Heart right ventricle (tissue), 16 donors: ENCODE data around the gene SOD3. TPM values are rescaled to one million over a fixed set of nuclear protein-coding genes. Genes with fewer than 3 reads are reported as not detected.
A peak's percentile ranks its signal among the peaks of the same experiment; 100 is the strongest.

Experiments
- ATAC-seq, 8 donors: fragments of 200-7000 bp; cut with Tn5 transposase; one replicate each; pipeline ENCODE4 v1.9.1; 2020; ENCODE audit warnings: mild to moderate bottlenecking in 8 of 8, moderate library complexity in 8 of 8, moderate number of reproducible peaks in 1 of 8
- DNase-seq, 2 donors: peaks; one replicate each; pipeline ENCODE4 v3.0.0-alpha.2; 2020
- H3K27ac ChIP-seq, 10 donors: fragments of 200-600 bp; sonication (generic) in 2 of 10; one replicate each; pipeline versions ENCODE4 v1.5.0 to v1.8.0; 2020 to 2022; ENCODE audit warnings: mild to moderate bottlenecking in 3 of 10
- H3K27me3 ChIP-seq, 7 donors: fragments of 200-600 bp; one replicate each; pipeline ENCODE4 v1.8.0; 2021 to 2022; ENCODE audit warnings: mild to moderate bottlenecking in 2 of 7
- H3K36me3 ChIP-seq, 9 donors: fragments of 200-600 bp; sonication (generic) in 1 of 9; one replicate each; pipeline versions ENCODE4 v1.5.0 to v1.8.0; 2020 to 2022; ENCODE audit warnings: mild to moderate bottlenecking in 2 of 9
- H3K4me1 ChIP-seq, 9 donors: fragments of 200-600 bp; sonication (generic) in 1 of 9; one replicate each; pipeline versions ENCODE4 v1.5.0 to v1.8.0; 2020 to 2022; ENCODE audit warnings: mild to moderate bottlenecking in 4 of 9
- H3K4me3 ChIP-seq, 10 donors: fragments of 200-600 bp; sonication (generic) in 2 of 10; one replicate each; pipeline versions ENCODE4 v1.5.0 to v1.8.0; 2020 to 2022; ENCODE audit warnings: mild to moderate bottlenecking in 7 of 10, moderate library complexity in 2 of 10
- H3K9me3 ChIP-seq, 11 donors: fragments of 200-600 bp in 10 of 11; sonication (generic) in 2 of 11; one replicate each; pipeline versions ENCODE4 v1.5.0 to v1.8.0; 2013 to 2022; ENCODE audit warnings: mild to moderate bottlenecking in 2 of 11, control low read depth in 1 of 11, moderate library complexity in 1 of 11
- CTCF ChIP-seq, 9 donors: fragments of 200-600 bp; sonication (generic) in 2 of 9; IDR thresholded peaks; one replicate each; pipeline versions ENCODE4 v1.5.0 to v1.8.0; 2021 to 2022; ENCODE audit warnings: antibody characterized with exemption in 9 of 9, mild to moderate bottlenecking in 5 of 9, moderate library complexity in 1 of 9
- WGBS, 2 donors: extraction: QIAGEN DNeasy Blood & Tissue Kit; methylation state at CpG; one replicate each; pipeline ENCODE4 v1.1.7; 2013; ENCODE audit warnings: inconsistent platforms in 1 of 2; 5-methylcytosine and 5-hydroxymethylcytosine counted together
- intact Hi-C, 10 donors: fragments of 100-400 bp; cut with DNase I; formaldehyde crosslinking; loops; one replicate each; pipeline versions ENCODE4 v1.11.1 to v1.14.2; 2022
- polyA plus RNA-seq, 2 donors: library from polyadenylated mRNA; stranded (reverse); fragments of 200-250 nt; gene quantifications; one replicate each; pipeline ENCODE4 v1.2.3, GENCODE V29; 2013
- total RNA-seq, 10 donors: library from RNA; stranded (reverse); fragmentation: NEBNext Ultra II Directional in 3 of 10; extraction: Animal tissue kit (Norgen Biotek cat#: 25700) in 3 of 10; gene quantifications; one replicate each; pipeline versions ENCODE4 v1.2.1 to v1.2.4, GENCODE V29; 2021 to 2023
- donor health status: Arrhythmogenic right ventricular cardiomyopathy.
- donor health status: ischemic (EF 13 %, LVEDD 7.1; RV severe dilation, severe dysfunction).
- donor health status: healthy with polysubstance abuse.
- donor health status: DM: no; HTN: yes; CAD: no.
- donor health status: DM: no; HTN: no; CAD: no.
- donor health status: ischemic (EF 25% LVEDD 6.9; RV normal size, moderate dysfunction).
- donor health status: ischemic (EF 25% LVEDD 5.7; RV mildly dilated, moderate dysfunction).
- donor health status: healthy.
- donor health status: DM: yes; HTN: yes; CAD: no.
- donor health status: Ischemic cardiomyopathy.
- donor health status: ischemic (EF 35%, LVEDD 5.7; RV mildly dilated, moderate dysfunction).
- donor health status: nonischemic (EF 11% LVEDD 7.7; RV severe dilation, severe dysfunction).
- donor health status: DM: yes; HTN: yes; CAD: no.
- donor health status: PGD.
- donor health status: ischemic (EF 29% LVEDD 5.4; RV normal size, mild dysfunction).
- donor health status: nonischemic (EF 23%, LVEDD 6.1; RV moderate dilation, normal function).

The SOD3 gene
- total and polyA plus RNA-seq, 12 donors = 15.1 to 118 (median 52.4) TPM

- no peak for TF ChIP-seq CTCF (IDR thresholded peaks at IDR 0.05)
- Histone ChIP-seq H3K4me1 (peaks cover 0 to 7% (median 0%) of the 10 kb centered on the region in 9 donors), H3K36me3 (no peaks in the 10 kb centered on the region), H3K27ac (no peak overlapping the region), H3K27me3 (no peaks in the 10 kb centered on the region), H3K9me3 (no peaks in the 10 kb centered on the region), H3K4me3 (no peak overlapping the region)
- DNase-seq (no peak), ATAC-seq (peak in 1 of 8 donors; percentile 29)
- 64 to 80% methylated on average over 10 of the region's 10 CpGs for WGBS, 2 donors
- intact Hi-C loops = no loop called here
These were observed 46.5 kb upstream of the SOD3 start for GRCh38 chr4:24748758-24749350.

GRCh38 chr4:24750106-24750505 is 45.3 kb upstream of the SOD3 start:
- Histone ChIP-seq H3K4me1 (no peaks in the 10 kb centered on the region), H3K36me3 (no peaks in the 10 kb centered on the region), H3K27me3 (no peaks in the 10 kb centered on the region), H3K4me3 (no peak overlapping the region), H3K9me3 (no peaks in the 10 kb centered on the region), H3K27ac (no peak overlapping the region)
- no peak for DNase-seq
- TF ChIP-seq CTCF (IDR thresholded peaks at IDR 0.05) = no peak
- 75 to 79% methylated on average over 3 of the region's 3 CpGs for WGBS, 2 donors
- no peak for ATAC-seq
- intact Hi-C loops = no loop called here

GRCh38 chr4:24751926-24752539 is 43.3 kb upstream of the SOD3 start:
- H3K9me3 ChIP-seq = peaks cover 0 to 18% (median 12%) of the 10 kb centered on the region in 11 donors
- H3K4me3 ChIP-seq = no peak overlapping the region
- intact Hi-C loops = no loop called here
- DNase-seq (no peak), ATAC-seq (no peak)
- TF ChIP-seq CTCF (IDR thresholded peaks at IDR 0.05) = no peak
- no peak overlapping the region for H3K27ac ChIP-seq
- H3K36me3 ChIP-seq = no peaks in the 10 kb centered on the region
- no peaks in the 10 kb centered on the region for H3K27me3 ChIP-seq
- H3K4me1 ChIP-seq = no peaks in the 10 kb centered on the region
- 86 to 88% methylated on average over 3 of the region's 3 CpGs for WGBS, 2 donors

GRCh38 chr4:24753519-24753918 is 41.9 kb upstream of the SOD3 start:
- intact Hi-C loops = no loop called here
- ATAC-seq (no peak), DNase-seq (no peak)
- TF ChIP-seq CTCF (IDR thresholded peaks at IDR 0.05) = no peak
- Histone ChIP-seq H3K4me3 (no peak overlapping the region), H3K27ac (no peak overlapping the region), H3K4me1 (no peaks in the 10 kb centered on the region), H3K36me3 (no peaks in the 10 kb centered on the region), H3K27me3 (no peaks in the 10 kb centered on the region), H3K9me3 (peaks cover 0 to 32% (median 18%) of the 10 kb centered on the region in 11 donors)
- 85 to 86% methylated on average over 1 of the region's 1 CpG for WGBS, 2 donors
